GM23338 (cell line): Measurements from ENCODE around the gene MYT1. TPM values are rescaled to one million over a fixed set of nuclear protein-coding genes. Genes with fewer than 3 reads are reported as not detected.
A peak's percentile ranks its signal among the peaks of the same experiment; 100 is the strongest.

Experiments
- ATAC-seq: fragments of 200-7000 bp; cut with Tn5 transposase; 3 replicates; pipeline ENCODE4 v1.9.1; 2020
- DNase-seq: peaks from one replicate; pipeline ENCODE4 v3.0.0-alpha.2; 2015; ENCODE audit warnings: low spot score
- H2AFZ ChIP-seq: fragments of 200-600 bp; sonication (generic); 2 replicates; pipeline ENCODE4 v1.8.0; 2016; ENCODE audit warnings: antibody characterized with exemption, mild to moderate bottlenecking, moderate library complexity
- H3F3A ChIP-seq: fragments of 200-600 bp; sonication (generic); replicated peaks from 2 replicates; pipeline ENCODE4 v1.8.0; 2017; ENCODE audit warnings: antibody characterized with exemption, mixed run types, low read depth
- H3K27ac ChIP-seq: fragments of 200-600 bp; sonication (generic); 2 replicates; pipeline ENCODE4 v1.6.1; 2016; ENCODE audit warnings: low read depth
- H3K27me3 ChIP-seq: fragments of 200-600 bp; sonication (generic); 2 replicates; pipeline ENCODE4 v1.8.0; 2016; ENCODE audit warnings: mild to moderate bottlenecking, mixed run types, moderate library complexity; ENCODE audit not compliant: insufficient read depth
- H3K36me3 ChIP-seq: fragments of 200-600 bp; sonication (generic); 2 replicates; pipeline ENCODE4 v1.8.0; 2016; ENCODE audit warnings: mild to moderate bottlenecking; ENCODE audit not compliant: insufficient read depth
- H3K4me1 ChIP-seq: fragments of 200-600 bp; sonication (generic); 2 replicates; pipeline ENCODE4 v1.8.0; 2016; ENCODE audit warnings: mild to moderate bottlenecking, moderate library complexity; ENCODE audit not compliant: insufficient read depth
- H3K4me2 ChIP-seq: fragments of 200-600 bp; sonication (generic); 2 replicates; pipeline ENCODE4 v1.7.1; 2017; ENCODE audit warnings: mixed run types
- H3K4me3 ChIP-seq: fragments of 200-600 bp; sonication (generic); 2 replicates; pipeline ENCODE4 v1.6.1; 2016; ENCODE audit warnings: mixed run types
- H3K79me2 ChIP-seq: fragments of 200-600 bp; sonication (generic); replicated peaks from 2 replicates; pipeline ENCODE4 v1.8.0; 2017; ENCODE audit warnings: mild to moderate bottlenecking; ENCODE audit not compliant: insufficient read depth
- H3K9me2 ChIP-seq: fragments of 200-600 bp; sonication (generic); 2 replicates; pipeline ENCODE4 v1.8.0; 2017; ENCODE audit not compliant: insufficient read depth
- H4K20me1 ChIP-seq: fragments of 200-600 bp; sonication (generic); replicated peaks from 2 replicates; pipeline ENCODE4 v1.8.0; 2017; ENCODE audit warnings: mild to moderate bottlenecking; ENCODE audit not compliant: insufficient read depth
- H3K27ac Mint-ChIP-seq: 2 replicates; pipeline ENCODE4 v1.8.0; 2020; ENCODE audit warnings: inconsistent platforms, mild to moderate bottlenecking, moderate library complexity, mixed read lengths
- H3K27me3 Mint-ChIP-seq: 3 replicates; pipeline ENCODE4 v1.8.0; 2022; ENCODE audit warnings: low read depth, mild to moderate bottlenecking, moderate library complexity, mixed read lengths, inconsistent platforms; ENCODE audit not compliant: insufficient read depth, poor library complexity
- H3K36me3 Mint-ChIP-seq: 3 replicates; pipeline ENCODE4 v1.8.0; 2021; ENCODE audit warnings: low read depth, mild to moderate bottlenecking, inconsistent platforms, moderate library complexity, mixed read lengths
- H3K4me1 Mint-ChIP-seq: 3 replicates; pipeline ENCODE4 v1.8.0; 2020; ENCODE audit warnings: mild to moderate bottlenecking, inconsistent platforms, mixed read lengths
- H3K4me3 Mint-ChIP-seq: 3 replicates; pipeline ENCODE4 v1.8.0; 2021; ENCODE audit warnings: moderate library complexity, mild to moderate bottlenecking, inconsistent platforms, mixed read lengths
- H3K9me3 Mint-ChIP-seq: 3 replicates; pipeline ENCODE4 v1.8.0; 2020; ENCODE audit warnings: moderate library complexity, mild to moderate bottlenecking, inconsistent platforms, mixed read lengths
- CTCF ChIP-seq, 2 experiments: fragments of 200-600 bp in 1 of 2; sonication (generic) in 1 of 2; conservative IDR thresholded peaks; 2 replicates each; pipeline versions ENCODE4 v1.5.1 to v1.6.1; 2016 to 2017; ENCODE audit warnings: antibody characterized with exemption in 2 of 2, low read depth in 2 of 2, mild to moderate bottlenecking in 2 of 2, moderate library complexity in 1 of 2
- ETS1 ChIP-seq: IDR thresholded peaks from 2 replicates; pipeline ENCODE4 v1.6.1; 2016; ENCODE audit warnings: antibody characterized with exemption
- EZH2 ChIP-seq: fragments of 200-600 bp; sonication (generic); IDR thresholded peaks from one replicate; pipeline ENCODE4 v1.8.0; 2017; ENCODE audit warnings: antibody characterized with exemption, mild to moderate bottlenecking, low read depth; ENCODE audit not compliant: unreplicated experiment
- EZH2phosphoT487 ChIP-seq: fragments of 200-600 bp; sonication (generic); IDR thresholded peaks from one replicate; pipeline ENCODE4 v1.8.1; 2018; ENCODE audit warnings: antibody characterized with exemption; ENCODE audit not compliant: unreplicated experiment
- JUNB ChIP-seq: IDR thresholded peaks from one replicate; pipeline ENCODE4 v1.6.1; 2016; ENCODE audit warnings: antibody characterized with exemption; ENCODE audit not compliant: unreplicated experiment
- NANOG ChIP-seq: IDR thresholded peaks from 2 replicates; pipeline ENCODE4 v1.6.1; 2016; ENCODE audit warnings: antibody characterized with exemption, borderline replicate concordance
- POLR2AphosphoS5 ChIP-seq: IDR thresholded peaks from 2 replicates; pipeline ENCODE4 v1.6.1; 2016; ENCODE audit warnings: antibody characterized with exemption, low read depth
- REST ChIP-seq: IDR thresholded peaks from one replicate; pipeline ENCODE4 v1.6.1; 2018; ENCODE audit warnings: antibody characterized with exemption; ENCODE audit not compliant: unreplicated experiment
- STAT1 ChIP-seq: IDR thresholded peaks from one replicate; pipeline ENCODE4 v1.6.1; 2016; ENCODE audit warnings: antibody characterized with exemption; ENCODE audit not compliant: unreplicated experiment
- ZNF114 ChIP-seq: fragments of 250-450 bp; sonication (Bioruptor Pico); IDR thresholded peaks from 2 replicates; pipeline ENCODE4 v1.5.0; 2020; ENCODE audit warnings: mild to moderate bottlenecking, moderate library complexity
- ZNF331 ChIP-seq: fragments of 250-450 bp; sonication (Bioruptor Pico); IDR thresholded peaks from 2 replicates; pipeline ENCODE4 v1.5.0; 2020; ENCODE audit warnings: low read depth, mild to moderate bottlenecking, moderate library complexity
- ZNF462 ChIP-seq: fragments of 250-450 bp; sonication (Bioruptor Pico); IDR thresholded peaks from 2 replicates; pipeline ENCODE4 v1.5.0; 2020; ENCODE audit warnings: mild to moderate bottlenecking, moderate library complexity
- polyA plus RNA-seq: library from polyadenylated mRNA; unstranded; fragments of >200 nt; fragmentation: Nextera tagmentation; extraction: Ambion mirVana; gene quantifications from 2 replicates; pipeline ENCODE4 v1.2.1, GENCODE V29; 2016
- total RNA-seq: library from RNA; depleted of rRNA; stranded (reverse); fragments of >200 nt; shearing (Covaris generic); gene quantifications from 2 replicates; pipeline ENCODE4 v1.2.3, GENCODE V29; 2014

MYT1 gene
- total and polyA plus RNA-seq, 2 experiments from 2014 or later: 0.83 to 1.6 TPM

GRCh38 chr20:64189530-64189966 lies 25.3 kb downstream of the MYT1 start:
- Histone ChIP-seq H3K36me3 (no peaks in the 10 kb centered on the region), H3K27me3 (no peaks in the 10 kb centered on the region), H3K9me2 (peaks cover 3% of the 10 kb centered on the region; the same call in 1 of the 2 replicates), H4K20me1 (no peaks in the 10 kb centered on the region), H3K4me2 (peak overlapping the region; percentile 72), H3K27ac (peak overlapping the region; percentile 48), H3K79me2 (no peaks in the 10 kb centered on the region), H3F3A (peaks cover 21% of the 10 kb centered on the region), H3K4me1 (peaks cover 39% of the 10 kb centered on the region), H3K4me3 (peak overlapping the region; percentile 44; the same call in 1 of the 2 replicates), H2AFZ (no peak overlapping the region)
- TF ChIP-seq ZNF331: no peak
- no peak for TF ChIP-seq REST
- TF ChIP-seq EZH2phosphoT487: no peak
- TF ChIP-seq ZNF114: no peak
- no peak for TF ChIP-seq CTCF (conservative IDR thresholded peaks at IDR 0.05; ENCODE audit: low read depth in 2 of 2)
- no peak for TF ChIP-seq STAT1
- no peak for TF ChIP-seq ZNF462 (CRISPR knock-in tag)
- no peak for TF ChIP-seq ETS1
- no peak for TF ChIP-seq POLR2AphosphoS5
- no peak for TF ChIP-seq NANOG
- TF ChIP-seq EZH2: no peak
- no peak for TF ChIP-seq JUNB
- ATAC-seq (peak; percentile 11; the same call in 2 of the 3 replicates), DNase-seq (peak; percentile 37)
- Mint-ChIP-seq H3K36me3 (peaks cover 9% of the 10 kb centered on the region), H3K9me3 (peaks cover 30% of the 10 kb centered on the region), H3K4me3 (peak overlapping the region; percentile 16), H3K4me1 (peaks cover 52% of the 10 kb centered on the region), H3K27me3 (peaks cover 26% of the 10 kb centered on the region), H3K27ac (0 out of 2 replicates have a peak overlapping the region, but pooled peaks have one; percentile 27)
